Ascending aorta (tissue), 2 donors: ENCODE results near the gene AATK. TPM values are rescaled to one million over a fixed set of nuclear protein-coding genes. Genes with fewer than 3 reads are reported as not detected.

Source experiments
- DNase-seq, 2 donors: peaks; one replicate each; pipeline ENCODE4 v3.0.0-alpha.2; 2019; ENCODE audit warnings: low spot score in 2 of 2
- H3K27ac ChIP-seq, 2 donors: fragments of 200-600 bp; sonication (generic); one replicate each; pipeline ENCODE4 v1.5.1; 2016 to 2017; ENCODE audit warnings: mild to moderate bottlenecking in 1 of 2
- H3K27me3 ChIP-seq: fragments of 200-600 bp; sonication (generic); one replicate; pipeline ENCODE4 v1.5.1; 2017
- H3K36me3 ChIP-seq, 2 donors: fragments of 200-600 bp; sonication (generic); one replicate each; pipeline ENCODE4 v1.5.1; 2016
- H3K4me1 ChIP-seq, 2 donors: fragments of 200-600 bp; sonication (generic); one replicate each; pipeline ENCODE4 v1.5.1; 2016 to 2017; ENCODE audit warnings: mild to moderate bottlenecking in 1 of 2
- H3K4me3 ChIP-seq, 2 donors: fragments of 200-600 bp; sonication (generic); one replicate each; pipeline ENCODE4 v1.5.1; 2016 to 2017; ENCODE audit warnings: mild to moderate bottlenecking in 1 of 2
- H3K9me3 ChIP-seq, 2 donors: fragments of 200-600 bp; sonication (generic); one replicate each; pipeline ENCODE4 v1.5.1; 2016
- CTCF ChIP-seq, 3 experiments: fragments of 200-600 bp in 2 of 3; fragments of 450-650 bp in 1 of 3; sonication (generic) in 2 of 3; IDR thresholded peaks; one replicate each; pipeline ENCODE4 v1.5.1; 2016 to 2019; ENCODE audit warnings: antibody characterized with exemption in 3 of 3, mild to moderate bottlenecking in 1 of 3, moderate library complexity in 1 of 3
- intact Hi-C: fragments of 100-400 bp; cut with DNase I; formaldehyde crosslinking; loops from one replicate; pipeline ENCODE4 v1.15.1; 2023
- total RNA-seq: library from RNA; depleted of rRNA; stranded (reverse); fragments of >200 nt; gene quantifications from one replicate; pipeline ENCODE4 v1.1.0, GENCODE V29; 2016

The AATK gene
- total RNA-seq, 1 donor from 2014 or later = 20.6 TPM

- no peaks in the 10 kb centered on the region for H3K9me3 ChIP-seq
- intact Hi-C loops = no loop called here
- no peak for DNase-seq
- H3K4me3 ChIP-seq = no peak overlapping the region
- no peaks in the 10 kb centered on the region for H3K4me1 ChIP-seq
- H3K27ac ChIP-seq = no peak overlapping the region
- no peak for TF ChIP-seq CTCF (IDR thresholded peaks at IDR 0.05)
- no peaks in the 10 kb centered on the region for H3K27me3 ChIP-seq
- no peaks in the 10 kb centered on the region for H3K36me3 ChIP-seq
These were observed 38.9 kb downstream of the AATK start for GRCh38 chr17:81127133-81127455.

- no peaks in the 10 kb centered on the region for H3K36me3 ChIP-seq
- H3K9me3 ChIP-seq = no peaks in the 10 kb centered on the region
- H3K27ac ChIP-seq = no peak overlapping the region
- H3K4me1 ChIP-seq = no peaks in the 10 kb centered on the region
- H3K27me3 ChIP-seq = no peaks in the 10 kb centered on the region
- no peak overlapping the region for H3K4me3 ChIP-seq
- intact Hi-C loops = no loop called here
- DNase-seq = no peak
- no peak for TF ChIP-seq CTCF (IDR thresholded peaks at IDR 0.05)
These were observed 39.5 kb downstream of the AATK start for GRCh38 chr17:81126281-81127132.

GRCh38 chr17:81125573-81126081 is 40.4 kb downstream of the AATK start:
- no peak overlapping the region for H3K4me3 ChIP-seq
- intact Hi-C loops = no loop called here
- TF ChIP-seq CTCF (IDR thresholded peaks at IDR 0.05) = no peak
- no peak for DNase-seq
- H3K27me3 ChIP-seq = no peaks in the 10 kb centered on the region
- no peaks in the 10 kb centered on the region for H3K9me3 ChIP-seq
- no peaks in the 10 kb centered on the region for H3K4me1 ChIP-seq
- H3K27ac ChIP-seq = no peak overlapping the region
- no peaks in the 10 kb centered on the region for H3K36me3 ChIP-seq

- Histone ChIP-seq H3K27me3 (no peaks in the 10 kb centered on the region), H3K4me3 (no peak overlapping the region), H3K4me1 (no peaks in the 10 kb centered on the region), H3K27ac (no peak overlapping the region), H3K9me3 (no peaks in the 10 kb centered on the region), H3K36me3 (no peaks in the 10 kb centered on the region)
- intact Hi-C loops = no loop called here
- no peak for TF ChIP-seq CTCF (IDR thresholded peaks at IDR 0.05)
- no peak for DNase-seq
These were observed 41.6 kb downstream of the AATK start for GRCh38 chr17:81124377-81124776.

DNA sequence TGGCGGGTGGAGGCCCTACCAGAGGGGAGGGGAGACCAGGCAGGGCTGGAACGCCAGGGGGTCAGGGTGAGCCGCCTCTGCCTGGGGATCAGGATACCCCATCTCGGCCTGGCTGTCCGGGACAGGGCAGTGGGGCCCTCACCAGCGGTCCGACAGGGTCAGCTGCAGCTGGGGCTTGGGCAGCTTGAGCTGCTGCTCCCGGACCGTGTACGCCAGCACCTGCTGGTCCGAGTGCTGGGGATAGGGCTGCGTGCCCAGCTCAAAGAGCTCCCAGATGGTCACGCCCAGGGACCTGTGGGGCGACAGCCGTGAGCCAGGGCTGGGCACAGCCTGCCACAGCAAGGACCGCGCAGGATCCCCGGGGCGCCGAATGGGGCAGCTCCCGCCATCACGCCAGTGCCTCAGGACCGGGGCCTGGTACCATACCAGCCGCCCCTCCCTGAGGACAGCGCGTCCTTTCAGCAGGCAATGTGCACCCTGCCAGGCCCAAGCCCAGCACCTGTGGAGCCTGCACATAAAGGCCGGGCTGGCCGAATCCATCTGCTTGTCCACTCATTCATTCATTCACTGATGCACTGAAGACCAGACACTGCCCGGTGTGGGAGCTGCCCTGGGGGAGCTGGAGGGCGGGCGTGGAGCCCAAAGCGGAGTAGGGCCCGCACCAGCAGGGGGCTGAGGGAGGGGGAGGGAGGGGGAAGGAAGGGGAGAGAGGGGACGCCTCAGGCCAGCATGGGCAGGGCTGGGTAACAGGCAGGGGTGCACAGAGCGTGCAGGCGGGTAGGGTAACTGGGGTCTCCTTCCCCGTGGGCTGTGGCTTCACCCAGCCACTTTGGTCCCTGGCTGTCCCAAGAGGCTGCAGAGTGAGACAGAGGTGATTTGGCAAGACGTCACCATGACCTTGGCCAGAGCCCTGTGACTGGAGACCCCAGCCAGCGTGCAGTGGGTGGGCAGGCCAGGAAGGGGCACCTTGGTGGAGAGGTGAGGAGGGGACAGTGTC is 42.7 kb downstream of the AATK start:
- no peak for TF ChIP-seq CTCF (IDR thresholded peaks at IDR 0.05)
- H3K27ac ChIP-seq = no peak overlapping the region
- no peaks in the 10 kb centered on the region for H3K27me3 ChIP-seq
- H3K4me3 ChIP-seq = no peak overlapping the region
- H3K9me3 ChIP-seq = no peaks in the 10 kb centered on the region
- intact Hi-C loops = no loop called here
- H3K4me1 ChIP-seq = no peaks in the 10 kb centered on the region
- no peak for DNase-seq
- H3K36me3 ChIP-seq = no peaks in the 10 kb centered on the region
